Anterior cingulate cortex (tissue), 58 donors: ENCODE results near the gene STK40.

Experiments used
- DNase-seq, 58 donors: peaks; one replicate each; lab custom pipeline; 2025; lab: John Stamatoyannopoulos, UW

Gene STK40

GRCh38 chr1:36398370-36398977, 12.8 kb upstream of the STK40 start:
- no peak for DNase-seq

- peak; percentile 52 to 95 (median 90) for DNase-seq
Observed at GRCh38 chr1:36397378-36398230, 11.9 kb upstream of the STK40 start, which contains the start of gene LSM10. LSM10 (minus strand) TSS chr1:36397908; CDS start chr1:36394129, 3,779 bp downstream.

DNA sequence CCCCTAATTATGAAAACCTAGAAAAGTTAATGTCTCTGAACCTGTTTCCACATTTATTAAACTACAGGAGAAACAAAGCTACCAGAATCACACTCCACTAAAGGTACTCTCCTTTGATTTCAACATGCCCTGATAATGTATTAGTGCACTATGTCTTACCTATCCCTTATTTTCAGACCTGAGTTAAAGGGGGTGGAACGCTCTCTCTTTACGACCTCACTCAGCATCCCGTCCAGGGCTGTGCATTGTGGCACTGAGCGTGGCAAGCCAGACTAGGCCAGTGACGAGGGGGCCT, 11.3 kb upstream of the STK40 start:
- DNase-seq, result no peak

GRCh38 chr1:36396359-36396758, 10.6 kb upstream of the STK40 start:
- DNase-seq, result no peak

- no peak for DNase-seq
Observed at GRCh38 chr1:36393686-36394085, 8.0 kb upstream of the STK40 start.

GRCh38 chr1:36392836-36393235, 7.1 kb upstream of the STK40 start:
- no peak for DNase-seq

DNA sequence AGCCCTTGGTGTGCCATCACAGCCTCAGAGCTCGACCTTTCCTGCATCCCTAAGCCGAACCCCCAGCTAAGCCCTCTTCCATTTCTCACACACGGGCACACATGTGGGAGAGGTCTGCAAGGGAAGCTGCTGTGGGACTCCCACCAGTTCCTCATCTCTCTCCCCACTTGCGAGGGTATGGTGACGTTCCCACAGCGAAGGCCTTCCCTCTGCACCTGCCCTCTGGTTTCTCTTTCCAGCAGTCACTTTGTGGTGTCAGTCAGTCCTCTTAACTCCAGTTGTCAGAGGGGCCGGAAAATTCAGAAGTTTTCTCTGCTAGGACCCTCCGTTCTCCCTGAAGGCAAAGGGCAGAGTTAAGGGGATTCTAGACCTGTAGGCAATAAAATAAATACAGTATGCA, 5.5 kb upstream of the STK40 start:
- no peak for DNase-seq

DNA sequence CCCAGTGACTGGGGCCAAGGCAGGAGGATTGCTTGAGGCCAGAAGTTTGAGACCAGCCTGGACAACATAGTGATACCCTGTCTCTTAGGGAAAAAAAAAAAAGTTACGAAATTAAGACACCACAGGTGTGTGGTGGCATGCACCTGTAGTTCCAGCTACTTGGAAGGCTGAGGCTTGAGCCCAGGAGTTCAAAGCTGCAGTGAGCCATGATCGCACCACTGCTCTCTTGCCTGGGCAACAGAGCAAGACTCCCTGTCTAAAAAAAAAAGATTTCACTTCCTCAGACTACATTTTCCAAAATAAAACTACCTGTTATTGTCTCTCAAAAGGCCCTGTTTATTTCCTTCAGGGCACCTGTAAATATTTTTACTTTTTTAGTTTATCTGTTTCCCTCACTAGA, 4.7 kb upstream of the STK40 start:
- DNase-seq, result no peak

GRCh38 chr1:36389999-36390398, 4.3 kb upstream of the STK40 start:
- DNase-seq, result no peak

DNA sequence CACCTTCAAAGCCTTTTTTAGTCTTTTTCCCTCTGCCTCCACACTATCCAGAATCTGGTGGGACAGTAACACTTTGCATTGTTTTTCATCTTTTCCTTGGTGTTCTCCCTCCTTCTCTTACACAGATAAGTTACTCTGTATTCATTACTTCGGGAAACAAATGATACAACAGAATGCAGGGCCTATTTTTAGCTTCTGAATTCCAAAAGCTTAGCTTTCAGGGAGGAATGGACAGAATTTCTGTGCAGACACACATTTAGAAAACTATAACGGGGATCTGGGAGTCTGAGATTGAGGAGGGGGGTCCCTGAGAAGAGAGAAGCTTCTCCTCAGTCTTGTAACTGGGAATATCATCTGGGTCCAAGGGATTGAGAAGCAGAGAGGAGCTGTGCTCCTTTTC, 3.5 kb upstream of the STK40 start:
- DNase-seq, result no peak

DNA sequence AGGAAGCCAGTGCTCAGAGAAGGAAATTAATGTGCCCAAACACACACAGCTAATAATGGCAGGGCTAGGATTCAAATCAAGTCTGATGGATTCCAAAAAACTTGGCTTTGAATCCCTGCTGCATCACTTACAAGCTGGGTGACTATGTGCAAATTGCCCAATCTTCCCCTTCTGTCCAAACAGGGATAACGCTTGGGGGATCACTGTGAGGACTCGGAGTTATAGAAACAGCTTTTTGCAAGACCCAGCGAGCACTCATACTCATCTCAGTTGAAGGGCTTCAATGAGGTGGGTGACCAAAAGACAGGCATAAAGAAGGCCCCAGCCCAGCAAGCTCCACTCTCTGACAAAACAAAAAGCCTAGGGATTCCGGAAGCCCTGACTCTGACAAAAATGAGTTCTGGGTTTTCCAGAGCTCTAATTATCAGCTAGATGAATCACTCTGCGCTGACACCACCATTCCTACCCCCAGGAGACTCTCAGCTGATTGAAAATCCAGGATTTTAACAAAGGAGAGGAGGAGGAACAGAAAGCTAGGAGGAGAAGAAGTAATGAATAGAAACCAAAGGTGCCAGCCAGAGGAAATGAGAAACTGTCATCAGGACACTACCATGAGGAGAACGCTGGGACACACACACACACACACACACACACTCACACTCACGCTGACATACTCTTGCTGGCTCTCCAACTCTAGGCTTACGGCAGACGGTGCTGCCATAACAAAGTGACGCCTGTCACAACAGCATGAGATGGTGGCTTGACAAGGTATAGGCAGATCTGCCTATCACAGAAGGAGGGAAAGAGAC, 1.6 kb upstream of the STK40 start:
- DNase-seq, result peak in 18 of 58 donors; percentile 6 to 55 (median 32)

GRCh38 chr1:36386265-36387140, 779 bp upstream of the STK40 start:
- peak; percentile 40 to 94 (median 79) for DNase-seq

DNA sequence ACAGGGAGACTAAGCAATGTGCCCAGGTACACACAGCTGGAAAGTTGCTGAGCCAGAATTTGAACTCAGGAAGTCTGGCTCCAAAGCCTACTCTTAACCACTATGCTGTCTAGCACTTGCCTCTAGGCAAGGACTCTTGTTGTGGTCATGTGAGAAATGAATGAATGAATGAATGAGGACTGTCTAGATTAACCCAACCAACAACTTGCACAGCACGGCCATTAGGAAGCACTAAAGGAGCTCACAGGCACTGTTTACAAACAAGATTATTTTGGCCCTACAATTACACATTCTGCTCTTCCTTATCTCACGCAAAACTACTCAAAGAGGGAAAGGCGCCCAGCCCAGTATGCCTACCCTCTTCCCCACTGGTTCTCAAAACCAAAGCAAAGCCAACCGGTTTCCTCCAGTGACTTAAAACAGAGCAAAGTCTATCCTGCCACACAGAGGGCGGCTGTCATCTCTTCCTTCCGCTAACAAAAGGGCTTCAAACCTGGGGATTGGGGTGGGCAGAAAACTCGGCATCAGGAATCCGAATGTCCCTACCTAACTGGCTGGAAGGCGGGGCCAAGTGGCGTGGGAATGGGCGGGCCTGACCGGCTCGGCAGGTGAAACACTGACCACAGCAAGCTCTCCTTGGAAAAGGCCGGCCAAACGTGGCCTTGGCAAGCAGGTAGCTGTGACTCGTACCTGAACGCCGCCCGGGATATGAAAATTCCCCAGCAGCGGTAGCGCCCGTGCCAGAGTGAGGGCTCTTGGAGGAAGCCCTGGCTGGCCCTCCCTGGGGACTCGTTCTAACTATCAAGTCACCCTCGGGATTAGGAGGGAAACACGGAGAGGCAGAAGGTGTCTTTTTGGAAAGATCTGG, 948 bp downstream of the STK40 start:
- peak in 36 of 58 donors; percentile 17 to 70 (median 42) for DNase-seq

GRCh38 chr1:36383240-36383639, 2.5 kb downstream of the STK40 start:
- no peak for DNase-seq

DNA sequence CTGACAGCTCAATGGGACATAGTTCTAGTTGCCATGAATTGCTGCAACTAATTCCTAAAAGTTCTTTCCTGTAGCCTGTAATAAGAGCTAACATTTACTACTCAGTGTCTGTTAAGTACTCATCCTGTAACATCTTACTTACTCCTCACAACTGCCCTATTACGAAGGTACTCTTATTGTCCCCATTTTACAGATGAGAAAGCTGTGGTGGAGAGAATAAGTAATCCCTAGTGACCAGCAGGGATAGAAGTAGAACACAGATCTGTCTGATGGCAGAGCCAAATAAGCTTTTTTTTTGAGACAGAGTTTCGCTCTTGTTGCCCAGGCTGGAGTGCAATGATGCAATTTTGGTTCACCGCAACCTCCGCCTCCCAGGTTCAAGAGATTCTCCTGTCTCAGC, 3.1 kb downstream of the STK40 start:
- DNase-seq, result no peak

DNA sequence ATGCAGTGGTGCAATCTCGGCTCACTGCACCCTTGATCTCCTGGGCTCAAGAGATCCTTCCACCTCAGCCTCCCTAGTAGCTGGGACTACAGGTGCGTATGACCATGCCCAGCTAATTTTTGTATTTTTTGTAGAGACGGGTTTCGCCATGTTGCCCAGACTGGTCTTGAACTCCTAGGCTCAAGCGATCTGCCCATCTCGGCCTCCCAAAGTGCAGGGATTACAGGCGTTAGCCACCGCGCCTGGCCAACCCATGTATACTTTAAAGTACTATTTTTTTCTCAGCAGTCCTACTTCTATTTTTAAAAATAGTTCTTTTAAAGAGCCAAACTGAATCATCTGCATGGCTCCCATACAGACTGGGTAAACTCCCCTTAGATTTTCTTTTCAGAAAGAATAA, 3.5 kb downstream of the STK40 start:
- DNase-seq, result no peak

DNA sequence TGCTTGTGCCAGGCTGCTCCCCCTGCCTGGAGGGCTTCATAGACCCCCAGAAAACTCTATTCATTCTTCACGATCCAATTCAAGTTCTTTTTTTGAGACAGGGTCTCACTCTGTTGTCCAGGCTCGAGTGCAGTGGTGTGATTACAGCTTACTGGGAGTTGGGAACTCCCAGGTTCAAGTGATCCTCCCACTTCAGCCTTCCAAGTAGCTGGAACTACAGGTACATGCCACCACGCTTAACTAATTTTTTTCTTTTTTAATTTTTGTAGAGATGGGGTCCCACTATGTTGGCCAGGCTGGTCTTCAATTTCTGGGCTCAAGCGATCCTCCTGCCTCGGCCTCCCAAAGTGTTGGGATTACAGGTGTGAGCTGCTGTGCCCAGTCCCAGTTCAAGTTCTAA, 4.3 kb downstream of the STK40 start:
- DNase-seq, result no peak

GRCh38 chr1:36380782-36381181, 4.9 kb downstream of the STK40 start:
- DNase-seq, result no peak

- no peak for DNase-seq
Observed at GRCh38 chr1:36380143-36380619, 5.5 kb downstream of the STK40 start.
